Hair follicular keratinocyte (primary cell): ENCODE measurements around the gene TXNL4A. TPM values are rescaled to one million over a fixed set of nuclear protein-coding genes. Genes with fewer than 3 reads are reported as not detected.

ENCODE experiments used
- total RNA-seq: library from RNA; depleted of rRNA; stranded (reverse); fragments of >200 nt; gene quantifications from 2 replicates; pipeline ENCODE4 v1.2.3, GENCODE V29; 2015

Gene TXNL4A, protein sequence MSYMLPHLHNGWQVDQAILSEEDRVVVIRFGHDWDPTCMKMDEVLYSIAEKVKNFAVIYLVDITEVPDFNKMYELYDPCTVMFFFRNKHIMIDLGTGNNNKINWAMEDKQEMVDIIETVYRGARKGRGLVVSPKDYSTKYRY
- total RNA-seq, result 47.9 and 93.3 TPM in 2 replicates

GRCh38 chr18:79988451-79989194, at the start of gene TXNL4A:
Gene TXNL4A, minus strand, starts transcription at chr18:79988563. Its CDS starts 171 bp downstream, at chr18:79988392.

DNA sequence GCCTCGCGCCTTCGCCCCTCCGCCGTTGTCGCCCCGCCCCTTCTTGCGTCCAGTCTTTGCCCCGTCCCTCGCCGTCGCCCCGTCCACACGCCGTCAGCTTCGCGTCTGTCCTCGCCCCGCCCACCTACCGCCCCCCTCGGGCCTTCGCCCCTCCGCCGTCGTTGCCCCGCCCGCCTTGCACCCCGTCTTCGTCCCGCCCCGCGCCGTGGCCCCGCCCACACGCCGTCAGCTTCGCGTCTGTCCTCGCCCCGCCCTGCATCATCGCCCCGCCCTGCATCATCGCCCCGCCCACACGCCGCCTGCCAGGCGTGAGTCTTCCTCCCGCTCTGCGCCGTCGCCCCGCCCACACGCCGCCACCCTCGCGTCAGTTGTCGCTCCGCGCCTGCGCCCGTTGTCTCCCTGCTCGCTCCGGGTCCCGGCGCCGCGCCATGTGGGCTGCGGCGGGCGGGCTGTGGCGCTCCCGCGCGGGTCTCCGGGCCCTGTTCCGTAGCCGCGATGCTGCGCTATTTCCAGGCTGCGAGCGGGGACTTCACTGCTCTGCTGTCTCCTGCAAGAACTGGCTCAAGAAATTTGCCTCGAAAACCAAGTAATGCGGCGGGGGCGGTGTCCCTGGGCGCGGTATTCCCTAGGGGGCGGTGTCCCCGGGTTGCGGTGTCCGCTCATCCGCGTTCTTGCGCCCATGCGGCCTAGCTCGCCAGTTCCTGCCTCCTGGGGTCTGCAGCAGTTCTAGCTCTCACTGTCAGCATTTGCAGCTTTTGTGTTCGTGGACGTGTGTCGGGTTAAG, 45.9 kb upstream of the TXNL4A start, which contains the start of gene RBFA:
TSS of gene RBFA (plus strand) at position 367 of the 784 bp plus-strand sequence. CDS start at position 429, 62 bp downstream.

GRCh38 chr18:79964330-79965118, 23.8 kb downstream of the TXNL4A start, which contains the start of gene HSBP1L1:
Gene HSBP1L1, plus strand, starts transcription at chr18:79964643. Its CDS starts 93 bp downstream, at chr18:79964736.

DNA sequence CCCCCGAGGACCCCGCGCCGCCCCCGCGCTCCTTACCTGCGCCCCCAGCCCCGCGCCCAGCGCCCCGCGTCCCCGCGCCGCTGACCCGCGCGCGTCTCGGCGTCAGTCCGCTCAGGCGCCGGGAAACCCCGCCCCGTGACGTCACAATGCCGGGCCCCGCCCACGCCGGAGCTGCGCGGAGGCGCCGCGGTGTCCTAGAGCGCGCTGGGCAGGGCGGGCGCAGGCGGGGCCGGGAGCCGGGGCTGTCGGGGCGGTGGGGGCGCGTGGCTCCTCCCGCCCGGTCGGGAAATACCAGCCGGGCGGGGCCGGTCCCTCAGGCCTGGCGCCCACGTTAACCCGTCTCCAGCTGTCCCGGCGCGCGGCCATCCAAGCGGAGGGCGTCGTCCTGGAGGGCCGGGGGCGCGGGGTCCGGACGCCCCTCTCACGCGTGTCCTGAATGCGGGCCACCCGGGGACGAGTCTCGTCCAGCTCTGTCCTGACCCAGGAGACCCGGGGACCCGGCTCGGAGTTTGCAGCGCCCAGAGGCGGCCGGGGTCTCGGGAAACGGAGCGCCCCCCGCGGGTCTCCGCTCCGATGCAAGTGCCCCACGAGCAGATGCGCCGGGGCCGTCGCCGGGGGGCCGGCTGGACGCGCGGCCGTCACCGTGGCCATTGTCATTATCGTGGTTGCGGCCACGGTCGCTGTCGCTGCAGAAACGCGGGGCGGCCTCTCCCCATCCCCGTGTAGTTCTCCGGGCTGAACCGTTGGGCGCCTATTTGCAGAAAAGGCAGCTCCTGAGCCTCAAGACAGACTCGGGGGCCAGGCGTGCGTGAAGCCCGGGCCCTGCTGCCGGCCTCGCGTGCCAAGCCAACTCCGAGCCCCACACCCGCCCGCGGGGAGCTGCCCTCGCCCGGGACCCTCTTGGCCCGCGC, 36.6 kb downstream of the TXNL4A start, which contains the start of gene SLC66A2:
TSS of gene SLC66A2 (minus strand) at position 109 of the 911 bp plus-strand sequence. CDS start 727 bp downstream, outside the sequence.

Other genes starting within 250 kb of the TXNL4A start
- gene KCNG2, start 190.6 kb downstream of the TXNL4A start, total RNA-seq, result not detected in 2 replicates
- gene SLC66A2, start 36.9 kb downstream of the TXNL4A start, total RNA-seq, result 47.2 and 51.8 TPM in 2 replicates
- 26.8 and 29.2 TPM in 2 replicates for gene HSBP1L1, start 23.9 kb downstream of the TXNL4A start, total RNA-seq
- gene RBFA, start 45.9 kb upstream of the TXNL4A start, total RNA-seq, result 46.2 and 52.7 TPM in 2 replicates
- 17.3 and 17.4 TPM in 2 replicates for gene ADNP2, start 120.7 kb upstream of the TXNL4A start, total RNA-seq